HepG2 (cell line): Measurements from ENCODE around the gene RARG. TPM values are rescaled to one million over a fixed set of nuclear protein-coding genes. Genes with fewer than 3 reads are reported as not detected.

Source experiments
- ARHGAP35 ChIP-seq: sonication (generic); formaldehyde crosslinking; IDR thresholded peaks from 2 replicates; pipeline ENCODE4 v1.9.0; 2022; ENCODE audit warnings: mild to moderate bottlenecking, inconsistent platforms, moderate library complexity, missing genetic modification reagents, borderline replicate concordance
- ATM ChIP-seq: fragments of 450-650 bp; IDR thresholded peaks from 2 replicates; pipeline ENCODE4 v1.7.1; 2017; ENCODE audit warnings: mild to moderate bottlenecking, borderline replicate concordance
- CBX2 ChIP-seq, 2 experiments: fragments of 200-600 bp in 1 of 2; sonication (generic); formaldehyde crosslinking in 1 of 2; IDR thresholded peaks; 2 replicates each; pipeline versions ENCODE4 v1.7.0 to v1.8.1; 2018 to 2022; ENCODE audit warnings: low read depth in 2 of 2, low read length in 1 of 2, mild to moderate bottlenecking in 1 of 2, missing genetic modification reagents in 1 of 2
- CENPT ChIP-seq: sonication (generic); formaldehyde crosslinking; IDR thresholded peaks from 2 replicates; pipeline ENCODE4 v1.8.0; 2022; ENCODE audit warnings: low read depth, mild to moderate bottlenecking, moderate library complexity, missing genetic modification reagents
- GTF2F1 ChIP-seq: fragments of 150-350 bp; IDR thresholded peaks from 2 replicates; pipeline ENCODE4 v1.6.1; 2014; ENCODE audit warnings: low read length
- MAFK ChIP-seq, 2 experiments: IDR thresholded peaks in 1 of 2; conservative IDR thresholded peaks in 1 of 2; 2 replicates each; pipeline ENCODE4 v1.6.1; 2011; ENCODE audit warnings: improper control_type of control experiment in 2 of 2, low read length in 2 of 2
- MYNN ChIP-seq: sonication (generic); formaldehyde crosslinking; IDR thresholded peaks from 2 replicates; pipeline ENCODE4 v1.4.0; 2020; ENCODE audit warnings: mild to moderate bottlenecking, low read depth, missing genetic modification reagents
- NFIB ChIP-seq: sonication (generic); formaldehyde crosslinking; IDR thresholded peaks from 2 replicates; pipeline ENCODE4 v1.9.0; 2021; ENCODE audit warnings: missing genetic modification reagents, mild to moderate bottlenecking, borderline replicate concordance
- RARA ChIP-seq: IDR thresholded peaks from 2 replicates; pipeline ENCODE4 v1.6.1; 2016; ENCODE audit warnings: missing genetic modification reagents, missing compliant biosample characterization
- TGIF2 ChIP-seq: IDR thresholded peaks from 2 replicates; pipeline ENCODE4 v1.6.1; 2016; ENCODE audit warnings: control low read depth, missing compliant biosample characterization
- TMF1 ChIP-seq: sonication (generic); formaldehyde crosslinking; IDR thresholded peaks from 2 replicates; pipeline ENCODE4 v1.8.1; 2022; ENCODE audit warnings: low read depth, missing genetic modification reagents
- ZFP37 ChIP-seq: sonication (generic); formaldehyde crosslinking; IDR thresholded peaks from 2 replicates; pipeline ENCODE4 v1.4.0; 2020; ENCODE audit warnings: missing genetic modification reagents, borderline replicate concordance
- ZMYM2 ChIP-seq: sonication (generic); formaldehyde crosslinking; IDR thresholded peaks from 2 replicates; pipeline ENCODE4 v1.8.0; 2022; ENCODE audit warnings: mild to moderate bottlenecking, missing genetic modification reagents
- ZNF274 ChIP-seq: sonication (generic); formaldehyde crosslinking; IDR thresholded peaks from 2 replicates; pipeline ENCODE4 v1.5.1; 2020; ENCODE audit warnings: mild to moderate bottlenecking, missing genetic modification reagents
- ZSCAN12 ChIP-seq: sonication (generic); formaldehyde crosslinking; IDR thresholded peaks from 2 replicates; pipeline ENCODE4 v1.9.0; 2021; ENCODE audit warnings: mild to moderate bottlenecking, missing genetic modification reagents
- ZSCAN21 ChIP-seq: sonication (generic); formaldehyde crosslinking; IDR thresholded peaks from 2 replicates; pipeline ENCODE4 v1.8.0; 2022; ENCODE audit warnings: mild to moderate bottlenecking, missing genetic modification reagents, moderate library complexity, borderline replicate concordance
- polyA plus RNA-seq, 8 experiments: library from polyadenylated mRNA; depleted of rRNA in 3 of 8; stranded (reverse) in 7 of 8; unstranded in 1 of 8; fragments of >200 nt; fragmentation: Illumina TruSeq in 4 of 8; extraction: Trizol in 4 of 8; gene quantifications; 2 replicates each; pipeline versions ENCODE4 v1.2.1 to v1.2.3, GENCODE V29; 2011 to 2016; ENCODE audit warnings: low read depth in 4 of 8, missing spikeins in 1 of 8, mixed read lengths in 1 of 8; ENCODE audit not compliant: insufficient read depth in 1 of 8
- total RNA-seq, 5 experiments: library from RNA; depleted of rRNA; stranded (reverse); fragments of >200 nt; fragmentation: Illumina TruSeq; extraction: Trizol; gene quantifications; 2 replicates each; pipeline ENCODE4 v1.2.3, GENCODE V29; 2016; ENCODE audit warnings: low read depth in 1 of 5
- TF ChIP-seq, protein P1 (sequence below): IDR thresholded peaks from 2 replicates; pipeline ENCODE4 v1.6.1; 2016; ENCODE audit warnings: low read depth, borderline replicate concordance
- TF ChIP-seq, protein P2 (sequence below): sonication (generic); formaldehyde crosslinking; IDR thresholded peaks from 2 replicates; pipeline ENCODE4 v1.4.0; 2020; ENCODE audit warnings: mild to moderate bottlenecking, missing genetic modification reagents
- TF ChIP-seq, protein P3 (sequence below): sonication (generic); formaldehyde crosslinking; IDR thresholded peaks from 2 replicates; pipeline ENCODE4 v1.5.0; 2020; ENCODE audit warnings: missing genetic modification reagents, mild to moderate bottlenecking, borderline replicate concordance
- TF ChIP-seq, protein P4 (sequence below): sonication (generic); formaldehyde crosslinking; IDR thresholded peaks from 2 replicates; pipeline ENCODE4 v1.4.0; 2020; ENCODE audit warnings: missing genetic modification reagents
- TF ChIP-seq, protein P5 (sequence below): sonication (generic); formaldehyde crosslinking; IDR thresholded peaks from 2 replicates; pipeline ENCODE4 v1.8.0; 2022; ENCODE audit warnings: mild to moderate bottlenecking, missing genetic modification reagents
- TF ChIP-seq, protein P6 (sequence below): IDR thresholded peaks from 2 replicates; pipeline ENCODE4 v1.6.1; 2016; ENCODE audit warnings: control low read depth

Gene RARG
- total and polyA plus RNA-seq, 2 of the 13 experiments (the other 11 are each of a cell fraction or from before 2014, with no cell fraction given): 0.77 to 1.5 TPM

DNA sequence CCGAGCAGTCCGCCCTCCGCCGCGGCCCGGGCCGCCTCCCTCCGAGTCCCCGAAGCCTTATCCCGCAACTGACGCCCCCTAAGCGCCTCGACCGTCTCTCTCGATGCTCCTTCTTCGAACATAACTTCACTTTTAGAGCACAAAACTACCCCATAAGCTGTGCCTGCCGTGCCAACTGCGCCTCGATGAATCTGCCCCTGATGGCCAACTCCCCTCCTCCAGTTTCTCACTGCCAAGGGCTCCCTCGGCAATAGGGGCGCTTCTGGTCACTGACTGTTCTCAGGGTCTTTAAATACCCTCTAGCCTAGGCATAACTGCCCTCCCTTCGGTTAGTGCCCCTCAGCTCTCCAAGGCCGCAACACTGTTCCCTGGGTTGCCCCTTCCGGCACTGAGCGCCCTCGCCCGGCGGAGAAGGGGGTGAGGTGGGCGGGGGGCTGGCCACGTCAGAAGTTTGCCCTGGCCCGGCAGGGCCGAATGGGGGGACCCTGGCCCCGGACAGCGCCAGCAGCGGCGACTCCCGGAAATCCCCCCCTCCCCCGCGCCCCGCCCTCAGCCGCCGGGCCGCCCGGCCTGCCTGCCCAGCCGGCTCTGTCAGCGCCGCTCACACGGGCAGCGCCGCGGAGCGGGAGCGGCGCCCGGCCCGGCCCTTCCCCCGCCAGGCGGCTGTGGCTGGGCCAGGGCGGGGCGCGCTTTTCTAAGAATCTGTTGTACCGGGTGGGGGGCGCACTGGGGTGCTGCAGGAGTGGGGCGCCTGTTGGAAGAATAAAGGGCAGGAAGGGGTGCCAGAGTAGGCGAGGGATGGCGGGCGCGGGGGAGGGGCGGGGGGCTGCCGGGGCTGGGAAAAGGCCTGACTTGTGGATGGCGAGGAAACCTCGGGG lies 10.6 kb downstream of the RARG start (continued):
- TF ChIP-seq, protein P1, sequence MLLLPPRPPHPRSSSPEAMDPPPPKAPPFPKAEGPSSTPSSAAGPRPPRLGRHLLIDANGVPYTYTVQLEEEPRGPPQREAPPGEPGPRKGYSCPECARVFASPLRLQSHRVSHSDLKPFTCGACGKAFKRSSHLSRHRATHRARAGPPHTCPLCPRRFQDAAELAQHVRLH: 0 out of 2 replicates have a peak, but pooled peaks have one; percentile 56
- TF ChIP-seq, protein P2, sequence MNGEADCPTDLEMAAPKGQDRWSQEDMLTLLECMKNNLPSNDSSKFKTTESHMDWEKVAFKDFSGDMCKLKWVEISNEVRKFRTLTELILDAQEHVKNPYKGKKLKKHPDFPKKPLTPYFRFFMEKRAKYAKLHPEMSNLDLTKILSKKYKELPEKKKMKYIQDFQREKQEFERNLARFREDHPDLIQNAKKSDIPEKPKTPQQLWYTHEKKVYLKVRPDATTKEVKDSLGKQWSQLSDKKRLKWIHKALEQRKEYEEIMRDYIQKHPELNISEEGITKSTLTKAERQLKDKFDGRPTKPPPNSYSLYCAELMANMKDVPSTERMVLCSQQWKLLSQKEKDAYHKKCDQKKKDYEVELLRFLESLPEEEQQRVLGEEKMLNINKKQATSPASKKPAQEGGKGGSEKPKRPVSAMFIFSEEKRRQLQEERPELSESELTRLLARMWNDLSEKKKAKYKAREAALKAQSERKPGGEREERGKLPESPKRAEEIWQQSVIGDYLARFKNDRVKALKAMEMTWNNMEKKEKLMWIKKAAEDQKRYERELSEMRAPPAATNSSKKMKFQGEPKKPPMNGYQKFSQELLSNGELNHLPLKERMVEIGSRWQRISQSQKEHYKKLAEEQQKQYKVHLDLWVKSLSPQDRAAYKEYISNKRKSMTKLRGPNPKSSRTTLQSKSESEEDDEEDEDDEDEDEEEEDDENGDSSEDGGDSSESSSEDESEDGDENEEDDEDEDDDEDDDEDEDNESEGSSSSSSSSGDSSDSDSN (CRISPR knock-in tag): peak; percentile 50; the same call in 1 of the 2 replicates
- TF ChIP-seq ZSCAN12 (CRISPR knock-in tag) (no peak), ZNF274 (CRISPR knock-in tag) (no peak), MYNN (CRISPR knock-in tag) (no peak), MAFK (conservative IDR thresholded peaks at IDR 0.05 in 1 of 2, IDR thresholded peaks at IDR 0.05 in 1 of 2; ENCODE audit: low read length in 2 of 2) (no peak), NFIB (no peak), GTF2F1 (no peak), ZMYM2 (CRISPR knock-in tag) (no peak), CBX2 (IDR thresholded peaks at IDR 0.05; ENCODE audit: low read depth, low read length) (no peak), CBX2 (CRISPR knock-in tag; IDR thresholded peaks at IDR 0.05; ENCODE audit: low read depth) (no peak), CENPT (CRISPR knock-in tag) (no peak), ATM (no peak), ZSCAN21 (CRISPR knock-in tag) (no peak; the same call in 1 of the 2 replicates), ARHGAP35 (CRISPR knock-in tag) (peak; percentile 21; the same call in 1 of the 2 replicates), RARA (CRISPR knock-in tag) (peak; percentile 40; the same call in 1 of the 2 replicates), TGIF2 (CRISPR knock-in tag) (no peak), TMF1 (CRISPR knock-in tag) (no peak), ZFP37 (CRISPR knock-in tag) (no peak)
- TF ChIP-seq, protein P3, sequence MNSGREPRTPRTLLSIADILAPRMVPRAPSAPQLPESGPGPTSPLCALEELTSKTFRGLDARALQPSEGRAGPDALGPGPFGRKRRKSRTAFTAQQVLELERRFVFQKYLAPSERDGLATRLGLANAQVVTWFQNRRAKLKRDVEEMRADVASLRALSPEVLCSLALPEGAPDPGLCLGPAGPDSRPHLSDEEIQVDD: no peak
- TF ChIP-seq, protein P4, sequence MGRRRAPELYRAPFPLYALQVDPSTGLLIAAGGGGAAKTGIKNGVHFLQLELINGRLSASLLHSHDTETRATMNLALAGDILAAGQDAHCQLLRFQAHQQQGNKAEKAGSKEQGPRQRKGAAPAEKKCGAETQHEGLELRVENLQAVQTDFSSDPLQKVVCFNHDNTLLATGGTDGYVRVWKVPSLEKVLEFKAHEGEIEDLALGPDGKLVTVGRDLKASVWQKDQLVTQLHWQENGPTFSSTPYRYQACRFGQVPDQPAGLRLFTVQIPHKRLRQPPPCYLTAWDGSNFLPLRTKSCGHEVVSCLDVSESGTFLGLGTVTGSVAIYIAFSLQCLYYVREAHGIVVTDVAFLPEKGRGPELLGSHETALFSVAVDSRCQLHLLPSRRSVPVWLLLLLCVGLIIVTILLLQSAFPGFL (CRISPR knock-in tag): no peak
- TF ChIP-seq, protein P5, sequence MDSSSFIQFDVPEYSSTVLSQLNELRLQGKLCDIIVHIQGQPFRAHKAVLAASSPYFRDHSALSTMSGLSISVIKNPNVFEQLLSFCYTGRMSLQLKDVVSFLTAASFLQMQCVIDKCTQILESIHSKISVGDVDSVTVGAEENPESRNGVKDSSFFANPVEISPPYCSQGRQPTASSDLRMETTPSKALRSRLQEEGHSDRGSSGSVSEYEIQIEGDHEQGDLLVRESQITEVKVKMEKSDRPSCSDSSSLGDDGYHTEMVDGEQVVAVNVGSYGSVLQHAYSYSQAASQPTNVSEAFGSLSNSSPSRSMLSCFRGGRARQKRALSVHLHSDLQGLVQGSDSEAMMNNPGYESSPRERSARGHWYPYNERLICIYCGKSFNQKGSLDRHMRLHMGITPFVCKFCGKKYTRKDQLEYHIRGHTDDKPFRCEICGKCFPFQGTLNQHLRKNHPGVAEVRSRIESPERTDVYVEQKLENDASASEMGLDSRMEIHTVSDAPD (CRISPR knock-in tag): no peak
- TF ChIP-seq, protein P6, sequence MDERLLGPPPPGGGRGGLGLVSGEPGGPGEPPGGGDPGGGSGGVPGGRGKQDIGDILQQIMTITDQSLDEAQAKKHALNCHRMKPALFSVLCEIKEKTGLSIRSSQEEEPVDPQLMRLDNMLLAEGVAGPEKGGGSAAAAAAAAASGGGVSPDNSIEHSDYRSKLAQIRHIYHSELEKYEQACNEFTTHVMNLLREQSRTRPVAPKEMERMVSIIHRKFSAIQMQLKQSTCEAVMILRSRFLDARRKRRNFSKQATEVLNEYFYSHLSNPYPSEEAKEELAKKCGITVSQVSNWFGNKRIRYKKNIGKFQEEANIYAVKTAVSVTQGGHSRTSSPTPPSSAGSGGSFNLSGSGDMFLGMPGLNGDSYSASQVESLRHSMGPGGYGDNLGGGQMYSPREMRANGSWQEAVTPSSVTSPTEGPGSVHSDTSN (CRISPR knock-in tag): no peak
